ENCODE results near the gene GOLGA7B. TPM values are rescaled to one million over a fixed set of nuclear protein-coding genes. Genes with fewer than 3 reads are reported as not detected.
A peak's percentile ranks its signal among the peaks of the same experiment; 100 is the strongest.

Gene GOLGA7B
- polyA plus RNA-seq, 4 donors = 0.19 to 1.5 (median 0.92) TPM

DNA sequence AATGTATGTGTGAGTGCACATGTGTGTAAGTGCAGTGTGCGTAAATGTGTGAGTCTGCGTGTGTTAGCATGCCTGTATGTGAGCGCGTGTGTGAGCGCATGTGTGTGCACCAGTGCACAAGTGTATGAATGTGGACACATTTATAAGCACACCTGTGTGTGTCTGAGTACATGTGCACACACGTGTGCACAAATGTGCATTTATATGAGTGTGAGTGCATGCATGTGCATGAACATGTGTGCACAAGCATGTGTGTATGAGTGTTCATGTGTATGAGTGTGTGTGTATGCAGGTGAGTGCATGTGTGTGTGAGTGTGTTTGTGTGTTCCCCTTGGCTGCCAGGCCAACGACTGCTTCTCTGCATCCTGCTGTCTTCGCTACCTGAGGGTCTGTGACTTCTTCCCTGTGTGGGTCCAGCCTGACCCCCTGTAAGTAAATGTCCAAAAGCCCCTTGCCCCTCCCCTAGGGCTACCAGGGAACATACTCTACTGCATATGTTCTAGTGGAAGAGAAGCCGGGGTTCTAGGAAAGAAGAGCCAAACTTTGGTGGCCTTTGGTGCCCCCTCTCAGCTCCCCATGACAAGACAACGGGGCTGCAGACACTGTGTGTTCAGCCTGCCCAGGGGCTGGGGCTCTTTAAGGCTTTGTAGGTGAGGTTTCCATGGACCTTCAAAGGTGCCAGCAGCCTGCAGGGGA lies 17.0 kb downstream of the GOLGA7B start:
- DNase-seq (ENCODE audit: low read depth in 4 of 4, low spot score in 2 of 4) = no peak

DNA sequence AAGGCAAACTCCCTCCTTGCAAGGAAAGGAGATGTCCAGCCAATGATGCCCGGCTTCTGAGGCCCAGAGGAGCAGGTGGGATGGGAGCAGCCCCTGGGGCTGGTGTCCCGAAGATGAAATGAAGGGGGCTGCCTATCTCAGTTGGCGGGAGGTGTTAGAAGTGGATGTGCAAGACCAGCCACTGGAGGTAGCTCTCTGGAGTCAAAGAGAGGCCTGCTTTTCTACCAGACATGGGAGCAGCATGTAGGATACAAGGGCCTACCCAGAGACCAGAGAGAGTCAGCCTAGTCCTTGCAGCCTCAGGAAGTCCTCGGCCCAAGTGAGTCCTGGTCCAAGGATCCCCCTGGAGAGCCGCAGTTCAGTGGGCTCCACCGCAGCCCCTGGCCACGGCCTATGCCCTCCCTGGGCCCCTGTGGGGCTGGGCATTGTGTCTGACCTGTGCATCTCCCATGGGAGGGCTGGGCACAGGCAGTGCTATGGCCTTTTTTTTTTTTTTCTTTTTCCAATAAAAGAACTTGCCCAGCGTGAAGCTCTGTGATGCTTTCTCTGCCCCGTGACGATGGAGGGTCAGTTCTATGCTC lies 17.7 kb downstream of the GOLGA7B start:
- no peak for DNase-seq (ENCODE audit: low read depth in 4 of 4, low spot score in 2 of 4)

DNA sequence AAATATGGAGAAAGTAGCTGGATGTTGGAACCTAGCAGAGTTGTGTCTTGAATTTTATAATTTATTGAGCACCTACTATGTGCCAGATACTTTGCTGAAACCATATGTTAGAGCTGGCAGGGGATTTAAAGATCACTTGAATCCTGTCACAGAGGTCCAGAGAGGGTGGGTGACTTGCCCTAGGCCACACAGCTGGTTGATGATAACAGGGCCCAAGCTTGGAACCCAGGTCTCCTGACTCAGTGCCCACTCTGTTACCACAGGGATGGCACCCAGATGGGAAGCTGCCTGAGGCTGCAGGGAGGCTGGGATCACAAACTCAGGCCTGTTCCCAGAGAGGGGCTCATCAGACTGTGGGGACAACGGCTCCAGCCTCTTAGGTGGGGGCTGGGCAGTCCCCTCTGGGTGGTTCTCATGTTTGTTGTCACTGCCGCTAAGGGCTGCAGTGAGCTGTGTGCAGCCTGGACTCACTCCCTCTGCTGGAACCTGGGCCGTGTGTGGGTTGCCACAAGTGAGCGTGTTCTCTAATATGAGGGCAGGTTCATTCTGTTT lies 18.6 kb downstream of the GOLGA7B start:
- no peak for DNase-seq (ENCODE audit: low read depth in 4 of 4, low spot score in 2 of 4)

DNA sequence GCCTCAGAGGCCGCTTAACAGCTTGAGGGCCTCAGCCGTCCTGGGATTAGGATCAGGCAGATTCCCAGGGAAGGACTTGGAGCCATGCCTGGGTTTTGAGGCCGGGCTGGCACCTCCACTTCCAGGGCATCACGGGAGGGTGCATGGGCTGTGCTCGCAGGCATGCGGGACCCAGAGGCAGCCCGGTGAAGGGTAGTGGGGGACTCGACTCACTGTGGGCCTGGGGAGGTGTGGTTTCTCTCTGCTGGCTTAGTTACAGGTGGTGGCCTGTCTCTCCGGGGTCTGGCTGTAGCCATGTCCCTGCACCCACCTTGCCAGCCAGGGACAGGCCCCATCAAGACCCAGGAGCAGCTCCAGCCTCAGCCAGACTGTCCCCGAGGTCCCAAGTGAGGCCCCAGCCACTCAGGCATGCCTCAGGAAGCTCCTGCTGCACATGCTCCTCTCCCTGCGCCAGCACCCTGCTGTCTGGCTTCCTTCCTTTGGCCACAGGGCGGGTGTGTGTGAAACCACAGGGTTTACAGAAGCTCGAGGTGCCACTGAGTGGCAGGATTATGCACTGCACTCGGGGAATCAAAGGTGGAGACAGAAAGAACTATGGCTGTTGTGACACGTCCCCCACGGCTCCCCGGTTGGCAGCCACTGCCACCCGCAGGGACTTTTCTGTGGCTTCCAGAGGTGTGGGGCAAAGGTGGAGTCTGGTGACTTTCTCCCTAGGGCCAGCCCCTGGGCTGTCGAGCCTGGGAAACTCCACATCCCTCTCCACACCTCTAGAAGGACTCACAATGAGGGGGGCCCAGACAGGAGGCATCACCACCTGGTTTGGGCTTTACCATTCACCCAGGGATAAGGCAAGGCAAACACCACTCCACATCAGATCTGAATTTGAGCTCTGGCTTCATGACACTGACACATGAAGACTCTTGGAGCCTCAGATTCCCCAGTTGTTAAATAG lies 19.7 kb downstream of the GOLGA7B start:
- DNase-seq (ENCODE audit: low read depth in 4 of 4, low spot score in 2 of 4) = peak in 3 of 4 donors; percentile 20 to 65 (median 23)

DNA sequence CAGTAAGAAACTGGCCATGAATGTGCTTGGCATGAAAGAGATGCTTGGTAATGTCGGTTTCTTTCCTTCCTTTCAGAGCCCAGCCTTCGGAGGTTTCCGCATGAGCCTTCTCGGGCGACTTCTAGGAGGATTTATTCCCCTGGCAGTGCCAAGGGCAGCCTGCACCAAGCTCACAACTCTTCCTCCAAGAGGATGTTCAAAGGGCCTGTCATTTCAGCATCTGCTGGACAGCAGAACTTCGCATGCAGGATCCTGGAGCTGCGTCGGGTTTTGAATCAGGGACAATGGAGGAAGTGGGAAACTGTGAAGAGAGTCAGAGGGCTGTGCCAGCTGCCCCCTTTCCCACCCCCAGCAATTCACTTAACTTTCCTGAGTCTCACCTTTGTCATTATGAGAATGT lies 21.3 kb downstream of the GOLGA7B start:
- no peak for DNase-seq (ENCODE audit: low read depth in 4 of 4, low spot score in 2 of 4)

DNA sequence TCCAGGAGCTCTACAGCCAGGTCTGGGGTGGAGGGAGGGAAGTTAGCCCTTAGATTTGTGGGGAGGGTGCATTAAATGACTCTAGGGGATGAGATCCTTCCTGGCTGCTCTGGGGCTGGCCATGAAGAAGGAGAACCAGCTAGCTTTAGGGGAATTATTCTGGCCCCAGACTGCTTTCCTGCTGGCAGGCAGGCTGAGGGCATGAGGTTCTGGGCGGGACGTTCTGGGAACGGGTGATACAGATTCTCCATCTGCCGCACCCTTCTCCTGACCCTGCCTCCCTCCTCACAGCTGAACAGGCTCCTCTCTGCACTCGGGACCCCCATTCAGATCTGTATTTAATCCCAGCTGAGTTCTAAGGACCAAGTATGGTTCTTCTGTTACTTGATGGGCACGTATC lies 23.9 kb downstream of the GOLGA7B start:
- no peak for DNase-seq (ENCODE audit: low read depth in 4 of 4, low spot score in 2 of 4)

DNA sequence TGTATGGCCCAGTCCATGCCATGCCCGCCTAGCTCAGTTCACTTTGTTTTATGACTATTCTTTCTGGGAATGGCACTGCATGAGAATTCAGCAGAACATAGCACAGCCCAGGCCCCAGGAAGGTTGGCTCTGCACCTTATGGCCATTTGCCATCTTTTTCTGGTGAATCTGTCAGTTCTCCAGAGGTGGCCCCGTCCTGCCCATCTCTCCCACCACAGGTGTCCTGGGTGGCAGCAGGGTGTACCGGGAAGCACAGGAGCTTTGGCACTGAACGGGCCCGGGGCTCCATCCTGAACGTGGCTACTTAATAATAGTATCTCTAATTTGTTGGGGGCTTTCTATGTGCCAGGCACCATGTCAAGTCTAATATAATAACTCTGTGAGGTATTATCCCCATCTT lies 24.7 kb downstream of the GOLGA7B start:
- DNase-seq (ENCODE audit: low read depth in 4 of 4, low spot score in 2 of 4) = no peak

DNA sequence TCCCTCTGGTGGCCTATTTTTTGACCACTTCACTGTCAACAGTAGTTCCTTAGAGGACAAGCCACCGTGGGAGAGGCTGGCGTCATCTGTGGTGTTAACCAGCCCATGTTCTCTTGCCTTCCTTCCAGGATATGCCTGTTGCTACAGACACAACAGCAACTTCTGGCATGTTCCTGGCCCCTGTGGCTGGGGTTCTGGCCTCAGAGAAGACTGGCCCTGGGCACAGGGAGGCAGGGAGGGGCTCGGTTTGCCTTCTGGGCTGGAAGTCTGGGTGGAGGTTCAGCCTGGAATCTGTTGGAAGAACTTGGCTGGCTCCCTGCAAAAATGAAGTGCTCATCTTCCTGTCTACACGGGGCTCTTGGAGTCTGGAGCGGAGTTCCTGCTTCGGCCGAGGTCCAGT lies 25.7 kb downstream of the GOLGA7B start:
- DNase-seq (ENCODE audit: low read depth in 4 of 4, low spot score in 2 of 4) = no peak

DNA sequence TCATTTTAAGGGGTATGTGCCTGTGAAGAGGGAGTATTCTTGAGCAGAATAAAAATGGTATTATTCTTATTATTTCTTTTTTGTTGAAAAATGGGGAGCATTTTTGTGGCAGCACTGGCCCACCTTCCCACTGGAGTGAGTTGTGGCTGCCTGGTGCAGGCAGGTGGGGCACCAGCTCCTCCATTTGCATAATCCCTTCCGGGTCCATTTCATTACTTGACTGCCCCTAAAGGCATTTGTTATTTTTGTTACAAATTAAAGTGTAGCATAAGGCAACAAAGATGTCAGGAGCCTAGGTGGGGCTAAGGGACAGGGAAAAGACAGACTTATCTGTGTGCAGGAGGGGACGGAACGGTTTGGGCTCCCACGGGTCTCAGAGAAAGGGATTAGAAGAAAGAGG lies 26.8 kb downstream of the GOLGA7B start:
- DNase-seq (ENCODE audit: low read depth in 4 of 4, low spot score in 2 of 4) = no peak

DNA sequence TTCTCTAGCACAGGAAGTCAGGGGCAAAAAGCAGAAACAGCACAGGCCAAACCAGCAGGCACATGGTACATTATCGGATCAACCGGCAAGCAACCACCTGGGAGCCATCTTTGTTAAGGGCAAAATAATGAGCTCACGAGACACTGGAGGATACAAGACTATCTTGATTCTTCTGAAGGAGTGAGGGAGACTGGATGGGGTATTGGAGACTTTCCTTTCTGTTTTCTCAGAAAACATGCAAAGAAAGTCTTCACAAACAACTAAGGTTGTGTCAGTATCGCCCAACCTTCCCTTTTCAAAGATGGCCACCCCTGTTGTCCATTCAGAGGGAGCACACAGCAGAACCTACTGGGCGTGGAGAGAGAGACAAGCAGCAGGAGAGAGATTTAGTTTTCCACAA lies 29.6 kb downstream of the GOLGA7B start:
- no peak for DNase-seq (ENCODE audit: low read depth in 4 of 4, low spot score in 2 of 4)

DNA sequence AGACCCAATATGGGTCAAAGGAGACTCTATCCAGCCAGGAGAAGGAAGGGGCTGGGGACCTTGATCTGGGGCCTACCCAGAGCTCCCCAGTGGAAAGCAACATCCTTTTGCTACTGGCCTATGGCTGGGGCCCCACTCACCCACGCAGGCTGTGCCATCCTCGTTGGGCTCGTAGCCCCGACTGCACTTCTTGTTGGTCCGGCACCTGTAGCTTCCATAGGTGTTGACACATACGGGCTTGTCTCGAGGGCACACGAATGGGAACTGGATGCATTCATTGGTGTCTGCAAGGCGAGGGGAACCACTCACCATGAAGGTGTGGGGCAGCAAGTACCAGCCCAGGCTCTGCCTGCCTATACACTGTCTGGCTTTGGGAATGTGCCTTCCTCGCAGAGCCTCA lies 30.5 kb downstream of the GOLGA7B start:
- DNase-seq (ENCODE audit: low read depth in 4 of 4, low spot score in 2 of 4) = no peak

DNA sequence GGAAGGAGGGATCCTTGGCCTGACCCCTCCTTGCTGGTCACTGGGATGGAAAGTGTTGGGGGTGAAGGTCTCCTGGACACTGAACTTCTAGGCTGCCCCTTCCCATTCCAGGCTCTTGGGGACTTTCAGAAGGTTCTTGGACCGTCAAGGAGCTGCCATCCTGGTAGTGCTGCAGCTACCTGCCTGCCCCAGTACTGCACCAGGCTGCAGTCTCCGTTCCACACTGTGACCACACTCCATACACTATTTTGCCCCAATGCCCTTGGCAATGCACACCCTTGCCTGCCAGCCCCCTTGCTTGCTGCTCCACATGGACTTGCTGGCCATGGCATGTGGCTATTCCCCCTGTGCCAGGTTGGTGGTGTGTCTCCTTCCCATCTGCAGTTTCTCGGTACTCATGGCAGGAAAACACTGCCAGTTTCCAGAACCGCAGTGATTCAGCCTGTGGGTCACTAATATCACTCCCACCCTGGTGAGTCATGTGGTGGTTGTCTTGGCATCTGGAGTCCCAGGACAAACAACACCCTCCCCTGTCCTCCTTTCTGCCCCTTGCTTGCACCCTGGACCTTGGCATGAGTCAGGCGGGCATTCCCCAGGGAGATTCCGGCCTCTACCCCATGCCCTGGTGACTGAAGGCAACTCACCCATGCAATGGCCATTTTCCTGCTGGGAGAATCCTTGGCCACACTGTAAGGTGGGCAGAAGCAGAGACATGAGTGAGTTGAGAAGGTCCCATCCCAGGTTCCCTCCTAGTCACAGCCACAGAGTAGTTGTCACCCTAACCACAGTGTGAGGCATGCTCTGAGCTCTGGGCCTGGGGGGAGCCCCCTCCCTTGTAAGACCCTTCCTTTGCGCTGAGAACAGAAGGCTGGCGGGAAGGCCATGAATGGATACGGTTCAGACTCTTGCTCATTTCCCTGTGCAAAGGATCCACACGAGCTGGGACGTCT lies 32.8 kb downstream of the GOLGA7B start:
- no peak for DNase-seq (ENCODE audit: low read depth in 4 of 4, low spot score in 2 of 4)

DNA sequence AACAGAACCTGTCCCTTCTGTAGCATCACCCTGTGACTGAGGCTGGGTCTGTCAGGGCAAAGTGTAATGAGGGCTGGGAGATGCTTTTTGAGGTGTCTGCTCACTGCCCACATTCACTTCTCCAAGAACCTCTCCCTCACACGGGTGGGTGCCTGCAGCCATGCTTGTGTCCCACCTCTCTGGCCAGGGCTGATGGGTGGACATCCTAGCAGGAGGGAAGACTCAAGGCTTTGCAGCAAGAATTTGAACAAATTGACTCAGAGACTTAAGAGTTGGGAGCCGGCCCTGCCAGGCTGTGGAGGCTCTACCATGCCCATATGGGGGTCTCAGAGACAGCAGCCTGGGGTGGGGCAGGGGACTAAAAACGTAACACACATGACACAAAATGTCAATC lies 33.4 kb downstream of the GOLGA7B start:
- DNase-seq (ENCODE audit: low read depth in 4 of 4, low spot score in 2 of 4) = no peak

DNA sequence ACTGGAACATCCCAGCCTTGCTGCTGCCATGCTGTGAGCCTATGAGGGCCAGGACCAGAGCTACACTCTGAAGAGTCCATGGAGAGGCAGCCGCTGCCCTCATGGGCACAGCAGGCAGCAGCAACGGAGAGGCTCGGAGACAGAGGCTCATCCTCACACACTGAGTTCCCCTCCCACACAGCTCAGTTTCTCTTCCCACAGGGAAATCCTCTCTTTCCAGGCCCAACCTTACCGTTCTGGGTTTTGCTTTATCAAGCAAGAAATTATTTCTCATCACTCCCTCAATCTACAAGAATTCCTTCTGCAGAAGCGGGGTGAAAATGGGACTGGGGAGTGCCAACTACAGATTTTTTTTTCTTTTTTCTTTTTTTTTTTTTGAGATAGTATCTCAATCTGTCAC lies 36.6 kb downstream of the GOLGA7B start:
- DNase-seq (ENCODE audit: low read depth in 4 of 4, low spot score in 2 of 4) = no peak

DNA sequence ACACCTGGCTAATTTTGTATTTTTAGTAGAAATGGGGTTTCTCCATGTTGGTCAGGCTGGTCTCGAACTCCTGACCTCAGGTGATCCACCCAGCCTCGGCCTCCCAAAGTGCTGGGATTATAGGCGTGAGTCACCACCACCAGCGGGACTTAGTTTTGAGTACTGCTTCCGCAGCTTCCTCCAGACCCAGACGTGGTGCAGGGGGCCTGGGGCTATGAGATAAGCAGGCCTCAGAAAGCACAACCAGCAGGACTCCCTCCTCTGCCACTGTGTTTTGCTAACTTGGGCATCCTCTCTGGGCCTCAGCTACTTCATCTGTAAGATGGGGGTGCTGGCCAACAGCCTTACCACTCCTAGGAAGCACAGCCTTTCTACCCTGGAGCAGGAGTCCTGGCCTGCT lies 37.8 kb downstream of the GOLGA7B start:
- no peak for DNase-seq (ENCODE audit: low read depth in 4 of 4, low spot score in 2 of 4)

DNA sequence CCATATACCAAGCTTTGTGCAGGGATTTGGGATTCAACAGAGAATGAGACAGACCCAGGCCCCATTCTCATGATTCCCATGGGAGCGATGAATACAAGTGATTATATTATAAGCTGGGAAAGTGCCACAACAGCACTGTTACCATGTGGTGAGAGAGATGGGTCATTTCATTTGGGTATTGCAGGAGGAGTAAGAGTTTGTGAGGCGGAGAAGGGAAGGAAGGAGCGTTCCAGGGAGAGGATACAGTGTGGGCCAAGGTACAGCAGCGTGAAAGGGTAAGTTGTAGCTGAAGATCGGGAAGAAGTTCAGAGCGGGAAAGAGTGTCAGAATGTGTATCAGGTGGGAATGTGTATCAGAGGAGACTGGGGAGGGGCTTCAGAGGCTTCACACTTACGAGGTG lies 38.5 kb downstream of the GOLGA7B start:
- DNase-seq (ENCODE audit: low read depth in 4 of 4, low spot score in 2 of 4) = no peak

DNA sequence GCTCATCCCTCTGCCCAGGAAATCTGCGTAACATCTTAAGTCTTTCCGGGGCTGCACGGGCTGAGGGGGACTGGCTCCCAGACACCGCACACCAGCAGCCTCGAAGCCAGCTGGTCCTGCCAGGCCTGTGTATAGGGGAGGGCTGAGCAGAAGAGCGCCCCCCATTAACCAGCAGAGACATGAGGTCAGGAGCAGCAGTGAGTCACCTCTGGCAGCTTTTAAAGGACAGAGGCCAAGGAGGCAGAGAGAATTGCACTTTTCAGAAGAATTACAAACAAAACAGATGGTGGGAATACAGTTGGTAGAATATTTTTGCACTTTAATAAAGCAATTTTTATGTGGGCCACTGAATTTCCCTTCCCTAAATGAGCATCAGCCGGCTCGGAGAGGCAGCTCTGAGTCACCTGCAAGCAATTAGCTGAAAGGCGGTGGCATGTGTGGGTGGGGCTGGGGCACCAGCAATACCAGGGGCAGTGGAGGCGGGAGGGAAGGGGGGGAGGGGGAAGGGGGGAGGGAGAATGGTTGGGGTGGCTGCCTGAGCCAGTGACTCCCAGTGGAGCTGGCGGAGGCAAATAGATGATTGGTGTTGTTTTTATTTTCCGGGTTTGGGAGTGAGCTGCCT lies 39.1 kb downstream of the GOLGA7B start:
- DNase-seq (ENCODE audit: low read depth in 4 of 4, low spot score in 2 of 4) = no peak

DNA sequence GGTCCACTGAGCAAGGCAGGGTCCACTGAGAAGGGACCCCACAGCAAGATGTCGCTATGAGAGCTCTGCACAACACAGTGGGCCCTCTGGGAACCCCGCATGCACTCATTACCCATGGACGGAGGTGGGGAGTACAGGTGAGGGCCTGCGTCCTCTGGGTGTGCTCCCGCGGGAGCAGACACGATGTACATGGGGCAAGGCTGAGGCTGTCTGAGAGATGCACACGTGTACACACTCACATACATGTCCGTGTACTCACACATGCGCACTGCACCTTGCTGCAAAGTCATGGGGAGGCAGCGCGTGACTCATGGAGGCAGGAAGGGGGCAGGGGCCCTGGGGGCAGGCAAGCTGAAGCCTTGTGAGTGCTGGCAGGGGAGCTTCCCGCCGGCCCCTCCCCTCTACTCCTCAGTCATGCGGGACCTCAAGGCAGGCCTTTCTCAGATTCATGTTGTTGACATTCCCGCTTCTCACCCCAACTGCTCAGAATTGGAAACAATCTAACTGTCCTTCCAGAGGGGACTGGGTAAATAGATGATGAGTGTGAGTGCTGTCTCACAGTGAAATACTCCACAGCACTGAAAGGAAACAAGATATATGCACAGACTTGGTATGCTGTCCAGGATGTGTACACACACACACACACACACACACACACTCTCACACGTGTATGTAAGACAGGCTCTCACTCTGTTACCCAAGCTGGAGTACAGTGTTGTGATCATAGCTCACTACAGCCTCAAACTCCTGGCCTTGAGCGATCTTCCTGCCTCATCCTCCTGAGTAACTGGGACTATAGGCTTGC lies 40.0 kb downstream of the GOLGA7B start:
- peak in 2 of 4 donors; percentile 38 to 50 for DNase-seq (ENCODE audit: low read depth in 4 of 4, low spot score in 2 of 4)

Measured in left renal cortex interstitium (tissue), 4 donors.